ENCODE measurements around the gene MED22. TPM values are rescaled to one million over a fixed set of nuclear protein-coding genes. Genes with fewer than 3 reads are reported as not detected.

Gene MED22
- total and polyA plus RNA-seq, 2 donors from 2014 or later = 24.6 to 32.7 TPM

- H3K9ac ChIP-seq (ENCODE audit: low read length in 3 of 3) = no peak overlapping the region
- H3K4me3 ChIP-seq (ENCODE audit: low read length in 3 of 3) = no peak overlapping the region
- TF ChIP-seq, protein P1, sequence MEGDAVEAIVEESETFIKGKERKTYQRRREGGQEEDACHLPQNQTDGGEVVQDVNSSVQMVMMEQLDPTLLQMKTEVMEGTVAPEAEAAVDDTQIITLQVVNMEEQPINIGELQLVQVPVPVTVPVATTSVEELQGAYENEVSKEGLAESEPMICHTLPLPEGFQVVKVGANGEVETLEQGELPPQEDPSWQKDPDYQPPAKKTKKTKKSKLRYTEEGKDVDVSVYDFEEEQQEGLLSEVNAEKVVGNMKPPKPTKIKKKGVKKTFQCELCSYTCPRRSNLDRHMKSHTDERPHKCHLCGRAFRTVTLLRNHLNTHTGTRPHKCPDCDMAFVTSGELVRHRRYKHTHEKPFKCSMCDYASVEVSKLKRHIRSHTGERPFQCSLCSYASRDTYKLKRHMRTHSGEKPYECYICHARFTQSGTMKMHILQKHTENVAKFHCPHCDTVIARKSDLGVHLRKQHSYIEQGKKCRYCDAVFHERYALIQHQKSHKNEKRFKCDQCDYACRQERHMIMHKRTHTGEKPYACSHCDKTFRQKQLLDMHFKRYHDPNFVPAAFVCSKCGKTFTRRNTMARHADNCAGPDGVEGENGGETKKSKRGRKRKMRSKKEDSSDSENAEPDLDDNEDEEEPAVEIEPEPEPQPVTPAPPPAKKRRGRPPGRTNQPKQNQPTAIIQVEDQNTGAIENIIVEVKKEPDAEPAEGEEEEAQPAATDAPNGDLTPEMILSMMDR (IDR thresholded peaks at IDR 0.05; ENCODE audit: borderline replicate concordance, extremely low read depth, insufficient read depth) = no peak
- no peak for DNase-seq
- no peaks in the 10 kb centered on the region for H3K9me3 ChIP-seq (ENCODE audit: control insufficient read depth in 2 of 3, insufficient read depth in 1 of 3, low read length in 3 of 3)
- no peaks in the 10 kb centered on the region for H3K4me1 ChIP-seq (ENCODE audit: control insufficient read depth in 2 of 3, insufficient read depth in 2 of 3, low read depth in 1 of 3, low read length in 3 of 3)
- H3K27me3 ChIP-seq (ENCODE audit: control insufficient read depth, insufficient read depth, low read length) = no peaks in the 10 kb centered on the region
- FAIRE-seq = no peak
- no peaks in the 10 kb centered on the region for H3K36me3 ChIP-seq (ENCODE audit: control insufficient read depth in 2 of 3, insufficient read depth in 3 of 3, low read length in 3 of 3)
- no peak overlapping the region for H3K27ac ChIP-seq (ENCODE audit: low read depth in 2 of 2, low read length in 2 of 2)
- intact Hi-C loops (cut with DNase I) = no loop called here
Measured at GRCh38 chr9:133390713-133391112, 42.8 kb upstream of the MED22 start.

DNA sequence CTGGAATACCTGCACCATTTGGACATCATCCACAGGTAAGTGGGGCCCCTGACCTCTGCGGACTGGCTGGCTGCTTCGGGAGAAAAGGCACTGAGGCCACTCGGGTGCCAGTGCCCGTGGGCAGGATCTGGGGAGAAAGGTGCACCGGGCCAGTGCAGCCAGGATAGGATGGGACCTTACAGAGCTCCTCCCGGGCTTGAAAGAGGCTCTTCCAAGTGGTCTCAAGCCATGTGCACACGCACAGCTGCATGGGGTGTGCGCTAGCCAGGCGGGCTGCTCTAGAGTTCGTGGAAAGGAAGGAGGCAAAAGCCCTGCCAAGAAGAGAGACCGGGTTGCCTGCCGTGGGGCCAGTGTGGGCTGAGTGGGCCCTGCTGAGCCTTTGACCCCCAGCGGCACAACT is 41.6 kb upstream of the MED22 start:
- DNase-seq (no peak), FAIRE-seq (no peak)
- intact Hi-C loops (cut with DNase I) = no loop called here
- H3K27ac ChIP-seq (ENCODE audit: low read depth in 2 of 2, low read length in 2 of 2) = no peak overlapping the region
- H3K36me3 ChIP-seq (ENCODE audit: control insufficient read depth in 2 of 3, insufficient read depth in 3 of 3, low read length in 3 of 3) = no peaks in the 10 kb centered on the region
- H3K9ac ChIP-seq (ENCODE audit: low read length in 3 of 3) = no peak overlapping the region
- no peaks in the 10 kb centered on the region for H3K9me3 ChIP-seq (ENCODE audit: control insufficient read depth in 2 of 3, insufficient read depth in 1 of 3, low read length in 3 of 3)
- no peaks in the 10 kb centered on the region for H3K27me3 ChIP-seq (ENCODE audit: control insufficient read depth, insufficient read depth, low read length)
- H3K4me1 ChIP-seq (ENCODE audit: control insufficient read depth in 2 of 3, insufficient read depth in 2 of 3, low read depth in 1 of 3, low read length in 3 of 3) = no peaks in the 10 kb centered on the region
- TF ChIP-seq, protein P1 (IDR thresholded peaks at IDR 0.05; ENCODE audit: borderline replicate concordance, extremely low read depth, insufficient read depth) = no peak
- no peak overlapping the region for H3K4me3 ChIP-seq (ENCODE audit: low read length in 3 of 3)

DNA sequence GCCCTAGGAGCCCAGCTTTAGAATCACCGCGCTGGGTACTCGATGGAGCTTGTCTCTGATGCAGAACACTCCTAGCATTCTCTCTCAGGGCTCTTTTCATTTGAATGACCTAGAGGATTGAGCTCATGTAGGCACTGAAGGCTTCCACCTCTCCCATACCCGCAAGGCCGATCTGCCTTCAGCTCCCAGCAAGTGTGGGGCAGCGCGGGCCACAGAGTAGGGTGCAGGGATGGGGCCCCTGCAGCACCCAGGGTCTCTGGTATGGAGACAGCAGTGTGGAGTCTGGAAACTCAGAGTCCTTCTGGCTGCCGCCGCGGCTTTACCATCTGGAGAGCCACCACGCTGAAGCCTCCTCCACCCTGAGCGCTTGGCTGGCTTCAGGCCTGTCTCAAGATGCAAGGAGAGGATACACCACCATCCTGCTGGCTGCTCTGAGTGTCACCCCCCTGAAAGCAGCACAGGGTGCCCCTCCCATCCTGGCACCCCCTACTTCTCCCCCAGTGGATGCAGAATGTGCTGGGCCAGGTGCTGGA is 41.2 kb upstream of the MED22 start:
- Histone ChIP-seq H3K36me3 (ENCODE audit: control insufficient read depth in 2 of 3, insufficient read depth in 3 of 3, low read length in 3 of 3) (no peaks in the 10 kb centered on the region), H3K4me1 (ENCODE audit: control insufficient read depth in 2 of 3, insufficient read depth in 2 of 3, low read depth in 1 of 3, low read length in 3 of 3) (no peaks in the 10 kb centered on the region), H3K9ac (ENCODE audit: low read length in 3 of 3) (no peak overlapping the region), H3K27me3 (ENCODE audit: control insufficient read depth, insufficient read depth, low read length) (no peaks in the 10 kb centered on the region), H3K9me3 (ENCODE audit: control insufficient read depth in 2 of 3, insufficient read depth in 1 of 3, low read length in 3 of 3) (no peaks in the 10 kb centered on the region), H3K4me3 (ENCODE audit: low read length in 3 of 3) (no peak overlapping the region), H3K27ac (ENCODE audit: low read depth in 2 of 2, low read length in 2 of 2) (no peak overlapping the region)
- no peak for FAIRE-seq
- TF ChIP-seq, protein P1 (IDR thresholded peaks at IDR 0.05; ENCODE audit: borderline replicate concordance, extremely low read depth, insufficient read depth) = no peak
- no peak for DNase-seq
- intact Hi-C loops (cut with DNase I) = no loop called here

GRCh38 chr9:133387680-133388079 is 39.7 kb upstream of the MED22 start:
- Histone ChIP-seq H3K27ac (ENCODE audit: low read depth in 2 of 2, low read length in 2 of 2) (no peak overlapping the region), H3K9ac (ENCODE audit: low read length in 3 of 3) (no peak overlapping the region), H3K4me3 (ENCODE audit: low read length in 3 of 3) (no peak overlapping the region), H3K36me3 (ENCODE audit: control insufficient read depth in 2 of 3, insufficient read depth in 3 of 3, low read length in 3 of 3) (peaks cover 0 to 3% (median 0%) of the 10 kb centered on the region in 3 donors), H3K4me1 (ENCODE audit: control insufficient read depth in 2 of 3, insufficient read depth in 2 of 3, low read depth in 1 of 3, low read length in 3 of 3) (no peaks in the 10 kb centered on the region), H3K27me3 (ENCODE audit: control insufficient read depth, insufficient read depth, low read length) (no peaks in the 10 kb centered on the region), H3K9me3 (ENCODE audit: control insufficient read depth in 2 of 3, insufficient read depth in 1 of 3, low read length in 3 of 3) (peaks cover 0 to 4% (median 0%) of the 10 kb centered on the region in 3 donors)
- peak in 1 of 5 donors; percentile 39 for DNase-seq
- intact Hi-C loops (cut with DNase I) = no loop called here
- TF ChIP-seq, protein P1 (IDR thresholded peaks at IDR 0.05; ENCODE audit: borderline replicate concordance, extremely low read depth, insufficient read depth) = no peak
- FAIRE-seq = no peak

Measured in kidney (tissue), 14 donors.